ENCODE measurements around the gene NDFIP2.

Gene NDFIP2

DNA sequence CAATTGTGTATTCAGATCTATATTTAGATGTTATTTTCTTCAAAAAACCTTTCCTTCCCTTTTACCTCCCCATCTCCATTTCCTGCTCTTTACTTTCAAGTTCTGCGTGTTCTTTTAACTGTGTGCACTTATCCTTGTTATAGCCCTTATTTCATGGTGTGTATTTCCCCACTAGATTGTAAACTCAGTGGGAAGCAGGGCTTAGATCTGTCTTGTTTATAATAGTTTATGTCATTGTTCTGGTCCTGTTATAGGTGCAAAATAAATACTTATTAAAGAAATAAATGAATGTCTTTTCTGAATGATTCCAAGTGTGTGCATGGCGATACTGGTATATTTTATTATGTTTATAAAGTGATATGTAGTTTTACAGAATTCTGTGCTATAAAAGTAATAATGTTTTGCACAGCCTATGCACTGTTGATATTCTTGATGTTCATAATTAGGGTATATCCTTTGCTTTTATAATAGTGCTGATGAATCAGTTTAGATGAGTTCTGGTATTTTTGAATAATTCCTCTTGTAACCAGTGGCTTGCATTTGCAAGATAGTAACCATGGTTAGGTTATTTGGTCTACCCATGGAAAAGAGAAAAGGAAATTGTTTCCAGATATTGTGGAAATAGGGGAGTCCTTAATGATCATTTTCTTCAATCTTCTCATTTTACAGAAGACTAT, 12.1 kb downstream of the NDFIP2 start:
- DNase-seq (ENCODE audit: low read depth in 2 of 2): no peak

DNA sequence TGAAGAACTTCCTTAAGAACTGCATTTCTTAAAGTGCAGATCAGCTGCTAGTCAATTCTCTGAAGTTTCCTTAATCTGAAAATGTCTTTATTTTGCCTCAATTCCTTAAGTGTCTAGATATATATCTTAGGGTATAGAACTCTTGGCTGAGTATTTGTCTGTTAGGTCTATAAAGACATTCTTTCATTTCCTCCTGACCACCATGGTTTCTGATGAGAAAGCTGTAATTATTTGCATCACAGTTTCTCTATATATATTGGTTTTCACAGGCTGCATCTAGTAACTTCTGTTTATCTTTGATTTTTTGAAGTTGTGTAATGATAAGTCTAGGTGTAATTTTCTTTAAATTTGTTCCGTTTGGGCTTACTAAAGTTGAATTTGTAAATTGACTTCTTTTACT, 15.2 kb downstream of the NDFIP2 start:
- no peak for DNase-seq (ENCODE audit: low read depth in 2 of 2)

DNA sequence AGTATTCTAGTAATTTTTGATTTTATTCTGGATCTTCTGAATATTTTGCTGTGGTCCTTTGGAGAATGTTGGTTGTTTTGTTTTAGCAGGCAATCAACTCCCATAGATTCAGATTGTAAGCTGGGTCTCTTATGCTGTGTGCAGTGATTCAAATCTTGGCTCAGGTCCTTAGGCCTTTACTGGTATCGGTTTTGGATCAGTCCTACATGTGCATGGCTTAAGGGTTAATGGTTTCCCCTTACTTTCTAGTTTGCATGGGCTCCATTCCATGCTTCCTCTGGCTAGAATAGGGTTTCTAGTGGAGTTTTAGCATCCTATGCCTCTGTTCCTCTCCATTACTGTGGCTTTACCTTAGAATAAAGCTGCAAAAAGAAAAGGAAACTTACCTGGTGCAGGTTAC, 16.1 kb downstream of the NDFIP2 start:
- no peak for DNase-seq (ENCODE audit: low read depth in 2 of 2)

DNA sequence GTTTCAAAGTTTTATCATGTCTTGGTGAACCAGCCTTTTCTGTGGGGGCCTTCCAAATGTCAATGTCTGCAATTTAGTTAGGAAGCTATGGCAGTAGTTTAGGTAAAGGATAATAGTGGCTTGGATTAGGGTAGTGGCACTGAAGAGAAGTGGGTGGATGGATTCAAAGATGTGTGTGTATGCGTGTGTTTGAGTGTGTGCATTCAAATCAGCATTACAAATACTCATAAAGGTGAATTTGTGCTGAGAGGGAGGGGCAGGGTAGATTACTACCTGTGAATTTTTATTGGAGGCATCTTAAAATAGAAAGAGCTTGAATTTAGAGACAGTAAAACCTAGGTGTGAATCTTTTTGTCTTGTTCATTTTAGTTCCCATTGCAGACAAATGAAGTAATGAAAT, 16.9 kb downstream of the NDFIP2 start:
- DNase-seq (ENCODE audit: low read depth in 2 of 2): no peak

DNA sequence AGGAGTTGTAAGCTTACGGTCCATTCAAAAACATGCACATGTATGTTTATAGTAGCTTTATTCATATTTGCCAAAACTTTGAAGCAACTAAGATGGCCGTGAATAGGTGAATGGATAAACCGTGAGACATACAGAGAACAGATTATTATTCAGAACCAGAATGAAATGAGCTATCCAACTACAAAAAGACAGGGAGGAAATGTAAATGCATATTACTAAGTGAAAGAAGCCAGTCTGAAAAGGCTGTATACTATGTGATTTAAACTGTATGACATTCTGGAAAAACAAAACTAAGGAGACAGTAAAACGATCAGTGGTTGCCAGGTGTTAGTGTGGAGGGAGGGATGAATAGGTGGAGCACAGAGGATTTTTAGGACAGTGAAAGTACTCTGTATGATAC, 19.9 kb downstream of the NDFIP2 start:
- no peak for DNase-seq (ENCODE audit: low read depth in 2 of 2)

DNA sequence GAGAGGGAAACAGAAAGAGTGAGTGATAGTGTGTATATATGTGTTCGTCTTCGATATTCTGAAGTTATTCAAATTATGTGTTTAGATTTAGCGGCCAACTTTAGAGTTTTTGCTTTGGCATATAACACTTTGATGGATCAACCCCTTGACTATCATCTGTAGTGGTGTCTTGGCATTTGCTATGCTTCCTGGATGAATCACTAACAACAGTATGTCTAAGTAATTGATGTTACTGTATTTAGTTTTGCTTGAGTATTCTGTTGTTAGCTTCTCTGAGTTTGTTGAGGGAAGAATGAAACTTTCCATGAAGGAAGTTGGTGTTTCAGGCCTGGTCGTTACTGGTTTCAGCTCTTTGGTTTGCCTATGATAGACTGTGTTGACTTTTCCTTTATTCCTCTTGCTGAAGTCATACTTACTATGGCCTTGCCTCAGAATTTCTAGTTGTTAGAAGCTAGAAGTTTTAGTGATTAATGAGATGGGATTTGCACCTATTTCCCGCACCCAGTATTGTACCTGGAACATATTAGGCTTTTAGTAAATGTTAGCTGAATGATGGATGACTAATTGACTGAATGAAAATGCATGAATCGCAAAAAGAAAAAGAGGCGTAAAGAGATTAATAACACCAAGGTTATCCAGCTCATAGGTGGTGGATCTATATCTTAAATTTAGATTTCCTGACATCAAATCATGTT, 20.7 kb downstream of the NDFIP2 start:
- no peak for DNase-seq (ENCODE audit: low read depth in 2 of 2)

DNA sequence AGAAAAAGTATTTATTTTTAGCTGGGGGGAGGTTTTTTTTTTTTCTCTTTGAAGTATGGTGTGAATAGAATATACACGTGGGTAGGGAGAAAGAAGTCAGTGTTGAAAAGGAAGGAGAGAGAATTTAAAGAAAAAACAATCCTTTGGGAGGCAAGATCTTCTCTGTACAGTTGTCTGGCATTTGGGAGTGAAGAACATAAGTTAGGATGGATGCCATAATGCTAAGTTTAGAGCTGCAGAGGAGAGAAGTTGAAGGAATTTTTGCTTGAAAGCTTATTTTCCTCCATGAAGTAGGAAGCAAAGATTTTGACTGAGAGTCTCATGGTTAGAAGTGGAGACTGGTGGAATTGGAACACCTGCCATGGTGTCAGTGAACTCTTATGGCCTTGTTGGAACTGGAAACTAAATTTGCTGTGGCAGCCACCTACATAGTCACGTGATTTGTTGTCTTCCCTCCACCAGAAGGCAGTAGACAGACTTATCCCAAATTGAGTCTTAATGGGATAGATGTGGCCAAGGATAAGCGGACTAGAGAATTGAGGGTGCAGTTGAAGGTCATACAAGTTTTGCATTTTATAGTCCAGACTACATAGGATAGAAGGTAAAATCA, 22.0 kb downstream of the NDFIP2 start:
- DNase-seq (ENCODE audit: low read depth in 2 of 2): no peak

DNA sequence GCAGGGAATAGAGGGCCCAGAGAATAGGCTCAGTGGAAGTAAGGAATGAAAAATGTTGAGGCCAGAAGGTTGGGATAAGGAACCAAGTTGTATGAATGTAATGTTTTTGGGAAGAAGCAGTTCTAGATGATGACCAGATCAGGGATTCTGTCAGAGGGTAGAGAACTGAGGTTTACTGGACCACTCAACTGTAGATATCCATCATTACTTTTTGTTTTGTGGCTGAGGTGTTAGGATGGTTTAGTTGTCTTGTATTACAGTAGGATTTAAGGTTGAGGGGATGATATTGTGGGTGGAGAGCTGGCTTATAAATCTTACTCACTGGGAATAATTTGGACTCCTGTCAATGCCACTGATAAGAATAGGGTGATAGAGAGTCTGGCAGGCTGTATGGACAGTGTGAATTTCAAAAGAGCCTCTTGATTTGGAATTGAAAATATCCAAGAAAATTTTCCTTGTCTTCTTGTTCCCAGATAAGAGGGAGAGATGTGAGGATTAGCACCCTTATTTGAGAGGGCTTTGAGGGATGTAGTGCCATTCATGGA, 22.6 kb downstream of the NDFIP2 start:
- no peak for DNase-seq (ENCODE audit: low read depth in 2 of 2)

DNA sequence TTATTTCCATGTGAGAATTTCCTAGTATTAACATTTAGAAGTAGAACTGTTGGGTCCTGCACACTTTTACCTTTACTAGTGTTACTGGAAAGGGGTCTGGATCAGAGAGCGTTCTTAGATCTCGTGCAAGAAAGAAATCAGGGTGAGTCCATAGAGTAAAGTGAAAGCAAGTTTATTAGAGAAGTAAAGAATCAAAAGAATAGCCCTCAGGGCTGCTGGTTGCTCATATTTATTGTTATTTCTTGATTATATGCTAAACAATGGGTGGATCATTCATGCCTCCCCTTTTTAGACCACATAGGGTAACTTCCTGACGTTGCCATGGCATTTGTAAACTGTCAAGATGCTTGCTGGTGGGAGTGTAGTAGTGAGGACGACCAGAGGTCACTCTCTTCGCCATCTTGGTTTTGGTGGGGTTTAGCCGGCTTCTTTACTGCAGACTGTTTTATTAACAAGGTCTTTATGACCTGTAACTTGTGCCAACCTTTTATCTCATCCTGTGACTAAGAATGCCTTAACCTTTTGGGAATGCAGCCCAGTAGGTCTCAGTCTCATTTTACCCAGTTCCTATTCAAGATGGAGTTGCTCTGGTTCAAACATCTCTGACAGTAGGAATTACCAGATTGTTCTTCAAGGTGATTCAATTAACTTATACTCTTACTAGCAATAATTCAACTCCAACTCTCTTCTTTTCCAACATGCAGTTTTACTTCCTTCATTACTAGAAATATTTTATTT, 27.4 kb downstream of the NDFIP2 start:
- DNase-seq (ENCODE audit: low read depth in 2 of 2): no peak

DNA sequence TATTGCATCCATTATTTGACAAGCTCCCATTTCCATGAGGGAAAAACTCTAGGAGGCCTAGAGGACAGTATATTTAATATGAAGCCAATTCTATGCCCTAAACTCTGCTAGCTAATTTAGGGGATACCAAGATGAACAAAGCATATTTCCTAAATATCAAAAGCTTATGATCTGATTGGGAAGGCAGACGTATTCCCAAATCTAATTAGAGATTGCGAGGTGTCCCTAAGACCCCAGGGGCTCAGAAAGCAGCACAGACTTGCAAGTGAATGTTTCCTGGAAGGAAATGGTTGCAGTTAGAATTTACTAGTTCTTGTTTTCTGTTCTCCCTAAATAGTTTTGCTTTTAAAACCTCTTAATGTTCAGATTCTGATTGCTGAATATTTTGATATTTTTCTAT, 30.7 kb downstream of the NDFIP2 start:
- DNase-seq (ENCODE audit: low read depth in 2 of 2): no peak

DNA sequence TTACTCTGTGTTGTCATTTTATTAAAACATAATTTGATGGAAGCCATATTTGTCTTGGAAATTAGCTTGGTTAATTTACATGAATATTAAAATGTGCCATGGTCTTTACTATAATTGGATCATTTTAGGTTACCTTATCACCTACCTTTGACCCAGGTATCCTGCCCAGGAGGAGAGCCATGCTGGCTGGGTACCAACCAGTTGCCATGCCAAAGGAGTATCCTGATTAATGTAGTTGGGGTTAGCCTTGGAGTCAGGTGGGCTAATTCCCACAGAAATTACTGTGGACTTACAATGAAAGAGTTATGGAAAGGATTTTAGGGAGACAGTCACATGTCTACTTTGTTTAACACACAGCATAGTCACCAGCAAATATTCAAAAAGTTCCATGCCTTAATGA, 32.0 kb downstream of the NDFIP2 start:
- DNase-seq (ENCODE audit: low read depth in 2 of 2): no peak

DNA sequence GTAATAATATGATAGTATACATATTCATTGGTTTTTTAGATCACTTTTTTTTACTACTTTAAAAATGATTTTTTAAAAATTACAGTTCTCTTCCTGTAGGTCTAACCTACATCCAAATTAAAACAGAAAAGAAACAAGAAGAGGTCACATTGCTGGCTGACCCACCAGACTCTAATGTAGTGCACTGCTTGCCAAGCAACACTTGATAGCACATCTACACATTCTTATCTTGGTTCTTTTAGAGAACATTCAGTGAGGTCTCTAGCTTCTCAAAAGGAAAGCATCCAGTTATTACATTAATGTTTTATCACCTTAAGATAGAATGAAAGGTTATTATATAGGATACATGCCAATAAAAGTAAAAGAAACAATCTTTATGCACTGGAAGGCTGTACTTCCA, 35.6 kb downstream of the NDFIP2 start:
- DNase-seq (ENCODE audit: low read depth in 2 of 2): no peak

DNA sequence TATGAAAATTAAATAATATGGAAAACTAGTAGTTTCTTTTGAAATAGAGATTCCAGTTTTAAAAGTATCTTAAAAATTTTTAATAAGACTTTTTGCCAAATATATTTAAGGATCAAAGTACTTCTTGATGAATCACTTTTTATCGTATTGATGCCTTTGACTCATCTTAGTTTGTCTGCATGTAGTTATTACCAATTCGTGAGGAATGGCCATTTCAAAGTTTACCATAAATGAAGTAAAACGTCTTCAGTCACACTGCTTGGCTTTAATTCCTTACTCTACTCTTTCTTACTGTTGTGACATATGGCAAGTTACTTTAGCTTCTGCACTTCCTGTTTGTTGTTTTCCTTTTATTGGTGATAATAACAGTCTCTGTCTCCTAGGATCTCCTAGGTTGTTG, 38.3 kb downstream of the NDFIP2 start:
- DNase-seq (ENCODE audit: low read depth in 2 of 2): no peak

DNA sequence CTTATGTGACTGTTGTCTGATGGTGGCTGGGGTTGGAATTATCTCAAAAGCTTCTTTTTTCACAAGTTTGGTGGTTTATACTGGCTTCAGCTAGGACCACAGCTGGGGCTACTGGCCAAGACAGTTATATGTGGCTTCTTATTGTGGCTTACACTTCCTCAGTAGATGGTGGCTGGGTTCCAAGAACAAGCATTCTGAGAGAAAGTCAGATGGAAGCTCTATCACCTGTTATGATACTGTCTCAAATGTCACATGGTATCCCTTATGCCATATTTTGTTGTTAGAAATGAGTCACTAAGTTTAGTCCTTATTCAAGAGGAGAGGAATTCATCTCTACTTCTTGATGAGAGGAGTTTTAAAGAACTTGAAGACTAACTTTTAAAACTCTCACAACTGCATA, 41.6 kb downstream of the NDFIP2 start:
- peak in 1 of 2 experiments; percentile 9 for DNase-seq (ENCODE audit: low read depth in 2 of 2)

DNA sequence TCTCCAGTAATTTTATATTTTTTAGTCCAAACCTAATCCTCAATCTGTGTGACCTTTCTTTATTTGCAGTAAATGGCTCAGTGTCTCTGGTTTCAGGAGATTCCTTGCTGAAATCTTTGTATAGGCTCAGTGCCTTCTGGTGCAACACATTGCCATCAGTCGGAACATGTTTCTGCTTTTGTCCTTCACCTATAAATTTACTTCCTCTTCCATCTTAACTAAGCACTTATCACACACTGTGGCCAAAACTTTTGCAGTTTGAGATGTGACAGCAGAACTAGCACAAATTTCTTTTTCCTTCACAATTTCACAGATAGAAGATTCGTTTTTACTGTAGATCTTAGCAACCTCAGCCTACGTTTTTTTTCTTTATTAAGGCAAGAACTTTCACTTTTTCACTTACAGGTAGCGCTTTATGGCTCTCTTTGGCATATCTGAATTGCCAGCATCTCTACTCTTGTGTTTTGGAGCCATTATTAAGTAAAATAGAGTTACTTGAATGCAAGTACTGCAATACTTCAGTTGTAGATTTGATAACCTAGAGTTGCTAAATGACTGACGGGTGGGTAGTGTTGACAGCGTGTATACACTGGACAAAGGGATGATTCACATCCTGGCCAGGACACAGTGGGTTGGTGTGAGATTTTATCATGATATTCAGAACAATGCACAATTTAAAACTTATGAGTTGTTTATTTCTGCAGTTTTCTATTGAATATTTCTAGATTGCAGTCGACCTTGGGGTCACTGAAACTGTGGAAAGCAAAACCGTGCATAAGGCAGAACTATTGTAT, 44.3 kb downstream of the NDFIP2 start:
- no peak for DNase-seq (ENCODE audit: low read depth in 2 of 2)

DNA sequence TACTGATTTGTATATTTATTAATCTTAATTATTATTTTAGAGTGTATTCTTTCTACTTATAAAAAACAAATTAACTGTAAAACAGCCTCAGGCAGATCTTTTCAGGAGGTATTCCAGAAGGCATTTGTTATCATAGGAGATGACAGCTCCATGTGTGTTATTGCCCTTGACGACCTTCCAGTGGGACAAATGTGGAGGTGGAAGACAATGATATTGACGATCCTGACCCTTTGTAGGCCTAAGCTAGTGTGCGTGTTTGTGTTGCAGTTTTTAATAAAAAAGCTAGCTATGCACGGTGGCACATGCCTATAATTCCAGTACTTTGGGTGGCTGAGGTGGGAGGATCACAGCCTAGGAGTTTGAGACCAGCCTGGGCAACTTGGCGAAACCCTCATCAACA, 46.7 kb downstream of the NDFIP2 start:
- no peak for DNase-seq (ENCODE audit: low read depth in 2 of 2)

DNA sequence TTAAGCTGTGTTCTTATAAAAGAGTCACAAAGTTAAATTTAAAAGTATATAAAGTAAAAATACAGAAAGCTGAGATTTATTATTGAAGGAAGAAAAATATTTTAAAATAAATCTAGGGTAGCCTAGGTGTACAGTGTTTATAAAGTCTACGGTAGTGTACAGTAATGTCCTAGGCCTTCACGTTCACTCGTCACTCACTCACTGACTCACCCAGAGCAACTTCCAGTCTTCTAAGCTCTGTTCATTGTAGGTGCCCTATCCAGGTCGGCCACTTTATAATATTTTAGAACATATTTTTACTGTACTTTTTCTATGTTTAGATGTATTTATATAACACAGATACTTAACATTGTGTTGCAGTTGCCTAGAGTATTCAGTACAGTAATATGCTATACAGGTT, 47.4 kb downstream of the NDFIP2 start:
- DNase-seq (ENCODE audit: low read depth in 2 of 2): no peak

DNA sequence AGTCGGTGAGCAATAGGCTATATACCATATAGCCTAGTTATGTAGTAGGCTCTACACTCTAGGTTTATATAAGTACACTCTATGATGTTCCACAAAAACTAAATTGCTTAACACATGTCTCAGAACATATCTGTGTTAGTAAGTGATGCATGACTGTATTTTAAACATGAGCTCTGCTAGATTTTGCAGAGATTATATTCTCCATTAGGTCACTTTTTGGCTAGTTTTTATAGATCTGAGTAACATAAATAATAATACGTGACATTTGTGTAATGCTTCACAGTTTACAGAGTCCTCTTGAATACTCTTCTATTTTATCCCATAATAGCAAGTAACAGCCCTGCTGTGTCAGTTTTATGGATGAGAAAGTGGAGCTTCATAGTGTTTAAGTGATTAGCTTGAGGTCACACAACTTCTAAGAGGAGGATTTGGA, 47.8 kb downstream of the NDFIP2 start:
- no peak for DNase-seq (ENCODE audit: low read depth in 2 of 2)

DNA sequence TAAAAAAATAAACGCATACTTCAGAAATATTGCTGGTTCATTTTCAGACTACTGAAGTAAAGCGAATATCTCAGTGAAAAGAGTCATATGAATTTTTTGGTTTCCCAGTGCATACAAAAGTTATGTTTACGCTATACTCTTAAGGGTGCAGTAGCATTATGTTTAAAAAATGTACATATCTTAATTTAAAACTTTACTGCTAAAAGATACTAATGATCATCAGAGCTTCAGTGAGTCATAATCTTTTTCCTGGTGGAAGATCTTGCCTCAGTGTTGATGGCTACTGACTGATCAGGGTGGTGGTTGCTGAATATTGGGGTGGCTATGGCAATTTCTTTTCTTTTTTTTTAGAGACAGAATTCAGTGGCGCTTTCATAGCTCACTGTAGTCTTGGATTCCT, 48.9 kb downstream of the NDFIP2 start:
- no peak for DNase-seq (ENCODE audit: low read depth in 2 of 2)

DNA sequence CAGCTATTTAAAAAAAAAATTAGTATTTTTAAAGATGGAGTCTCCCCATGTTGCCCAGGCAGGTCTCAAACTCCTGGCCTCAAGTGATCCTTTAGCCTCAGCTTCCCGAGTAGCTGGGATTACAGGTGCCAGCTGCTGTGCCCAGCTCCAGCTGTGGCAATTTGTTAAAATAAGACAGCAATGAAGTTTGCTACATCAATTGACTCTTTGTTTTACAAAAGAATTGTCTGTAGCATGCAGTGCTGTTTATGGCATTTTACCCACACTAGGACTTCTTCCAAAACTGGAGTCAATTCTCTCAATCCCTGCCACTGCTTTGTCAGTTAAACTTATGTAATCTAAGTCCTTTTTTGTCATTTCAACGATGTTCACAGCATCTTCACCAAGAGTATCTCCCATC, 49.3 kb downstream of the NDFIP2 start:
- no peak for DNase-seq (ENCODE audit: low read depth in 2 of 2)

DNA sequence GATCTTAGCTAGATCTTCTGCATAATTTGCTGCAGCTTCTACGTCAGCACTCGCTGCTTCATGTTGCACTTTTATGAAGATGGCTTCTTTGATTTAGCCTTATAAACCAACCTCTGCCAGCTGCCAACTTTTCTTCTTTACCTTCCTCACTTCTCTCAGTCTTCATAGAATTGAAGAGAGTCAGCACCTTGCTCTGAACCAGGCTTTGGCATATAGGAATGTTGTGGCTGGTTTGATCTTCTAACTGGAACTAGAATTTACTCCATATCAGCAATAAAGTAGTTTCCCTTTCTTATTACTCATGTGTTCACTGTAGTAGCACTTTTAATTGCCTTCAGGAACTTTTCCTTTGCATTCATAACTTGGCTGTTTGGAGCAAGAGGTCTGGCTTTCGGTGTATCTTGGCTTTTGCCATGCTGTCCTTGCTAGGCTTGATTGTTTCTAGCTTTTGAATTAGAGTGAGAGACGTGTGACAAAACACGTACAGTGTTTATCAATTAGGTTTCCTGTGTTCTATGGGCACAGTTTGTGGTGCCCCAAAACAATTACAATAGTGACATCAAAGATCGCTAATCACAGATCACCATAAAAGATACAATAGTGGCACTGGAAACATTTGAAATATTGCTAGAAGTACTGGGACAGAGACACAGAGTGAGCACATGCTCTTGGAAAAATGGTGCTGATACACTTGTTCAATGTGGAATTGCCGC, 50.7 kb downstream of the NDFIP2 start:
- DNase-seq (ENCODE audit: low read depth in 2 of 2): no peak
